RWPE1 (cell line): Measurements from ENCODE around the gene SSRP1.

Experiments used
- CTCF ChIA-PET: fragments of 350-600 bp; sonication (Branson Sonifier 250); formaldehyde crosslinking; extraction: SDS; loops from one replicate; lab custom pipeline; 2021; lab: Yijun Ruan, JAX
- POLR2A ChIA-PET: fragments of 400-600 bp; formaldehyde crosslinking; extraction: SDS; loops from one replicate; lab custom pipeline; 2020; ENCODE audit warnings: antibody characterized with exemption; ENCODE audit not compliant: low non-redundant PET; lab: Yijun Ruan, JAX
- DNase-seq: peaks from one replicate; pipeline ENCODE4 v3.0.0; 2012; ENCODE audit warnings: low spot score
- H3K27ac ChIP-seq: fragments of 450-650 bp; 2 replicates; pipeline ENCODE4 v1.5.1; 2017
- CTCF ChIP-seq: fragments of 450-650 bp; conservative IDR thresholded peaks from 2 replicates; pipeline ENCODE4 v1.5.1; 2017; ENCODE audit warnings: low read depth, mild to moderate bottlenecking

The SSRP1 gene, protein sequence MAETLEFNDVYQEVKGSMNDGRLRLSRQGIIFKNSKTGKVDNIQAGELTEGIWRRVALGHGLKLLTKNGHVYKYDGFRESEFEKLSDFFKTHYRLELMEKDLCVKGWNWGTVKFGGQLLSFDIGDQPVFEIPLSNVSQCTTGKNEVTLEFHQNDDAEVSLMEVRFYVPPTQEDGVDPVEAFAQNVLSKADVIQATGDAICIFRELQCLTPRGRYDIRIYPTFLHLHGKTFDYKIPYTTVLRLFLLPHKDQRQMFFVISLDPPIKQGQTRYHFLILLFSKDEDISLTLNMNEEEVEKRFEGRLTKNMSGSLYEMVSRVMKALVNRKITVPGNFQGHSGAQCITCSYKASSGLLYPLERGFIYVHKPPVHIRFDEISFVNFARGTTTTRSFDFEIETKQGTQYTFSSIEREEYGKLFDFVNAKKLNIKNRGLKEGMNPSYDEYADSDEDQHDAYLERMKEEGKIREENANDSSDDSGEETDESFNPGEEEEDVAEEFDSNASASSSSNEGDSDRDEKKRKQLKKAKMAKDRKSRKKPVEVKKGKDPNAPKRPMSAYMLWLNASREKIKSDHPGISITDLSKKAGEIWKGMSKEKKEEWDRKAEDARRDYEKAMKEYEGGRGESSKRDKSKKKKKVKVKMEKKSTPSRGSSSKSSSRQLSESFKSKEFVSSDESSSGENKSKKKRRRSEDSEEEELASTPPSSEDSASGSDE

DNA sequence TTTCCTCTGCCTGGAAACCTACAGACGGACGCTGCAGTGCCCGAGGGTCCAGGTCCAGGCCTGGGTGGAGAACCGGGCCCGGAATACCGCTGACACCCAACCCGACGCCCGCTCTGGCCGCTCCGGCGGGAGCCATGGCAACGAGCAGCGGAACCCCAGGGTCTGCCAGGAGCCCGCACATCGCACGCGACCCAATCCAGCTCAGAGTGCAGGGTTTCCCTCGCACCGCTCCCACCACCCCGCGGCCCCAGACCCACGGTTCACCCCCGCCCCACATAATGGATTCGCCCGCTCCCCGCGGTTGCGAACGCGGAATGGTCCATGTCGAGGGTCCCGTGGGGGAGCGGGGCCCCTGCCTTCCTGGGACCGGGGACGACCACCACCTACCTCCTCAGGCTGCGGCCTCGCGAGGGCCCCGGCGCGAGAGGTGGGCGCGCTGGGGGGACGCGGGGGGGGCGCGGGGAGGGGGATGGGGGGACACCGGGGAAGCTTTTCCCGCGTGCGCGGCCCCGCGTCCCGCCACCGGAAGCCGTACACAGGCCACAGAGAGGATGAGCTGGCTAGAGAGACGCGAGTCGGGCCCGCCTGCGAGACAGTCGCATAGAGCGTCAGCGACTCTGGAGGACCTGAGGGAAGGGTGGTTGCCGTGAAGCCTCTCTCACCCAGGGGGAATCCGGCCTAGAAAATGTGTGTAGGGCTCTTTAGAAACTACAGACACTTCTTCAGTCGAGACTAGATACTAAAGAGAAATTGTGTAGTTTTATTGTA is at the start of gene SSRP1:
Gene SSRP1, minus strand, starts transcription at position 550 of the 768 bp plus-strand sequence. CDS start 771 bp downstream, outside the sequence.
- ChIA-PET POLR2A (interaction anchor here (0.6 to 1.5 kb wide), 3 partner anchors 10 to 17 kb away, joined by 3 to 11 read pairs (median 3); partner anchors contain the start of gene TNKS1BP1), CTCF (interaction anchor here (0.7 kb wide), 1 partner anchor 412 kb away, joined by 4 read pairs; no protein-coding TSS in a partner anchor)
- peak; percentile 87 for DNase-seq
- H3K27ac ChIP-seq, result peak within 1 kb of the TSS; percentile 85
- TF ChIP-seq CTCF, result no peak

GRCh38 chr11:57380975-57381374 is 45.3 kb upstream of the SSRP1 start, which contains the start of gene PRG3:
Gene PRG3 (minus strand): TSS chr11:57381150. CDS start chr11:57380708, 442 bp downstream.
- ChIA-PET CTCF (interaction anchor here (0.6 kb wide), 1 partner anchor 68 kb away, joined by 7 read pairs; no protein-coding TSS in a partner anchor), POLR2A (no interaction called here)
- TF ChIP-seq CTCF, result no peak
- DNase-seq, result no peak
- H3K27ac ChIP-seq, result no peak within 1 kb of the TSS

DNA sequence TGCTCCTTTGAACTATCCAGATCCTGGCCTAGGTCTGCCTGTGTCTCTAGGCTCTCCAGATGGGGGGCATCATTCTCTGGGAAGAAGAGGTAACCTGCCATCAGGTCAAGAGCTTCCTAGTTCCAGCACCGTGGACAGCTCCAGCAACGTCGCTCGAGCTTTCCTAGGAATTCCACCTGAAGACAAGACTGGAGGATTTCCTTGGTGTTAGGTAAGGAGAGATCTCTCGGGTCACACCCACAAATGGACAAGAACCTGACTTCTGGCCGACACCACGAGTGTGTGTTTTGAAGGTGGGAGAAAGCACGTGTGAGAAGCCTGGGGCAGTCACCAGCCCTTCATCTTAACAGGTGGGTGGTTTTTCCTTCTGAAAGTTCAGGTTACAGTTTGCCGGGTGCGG is 44.0 kb upstream of the SSRP1 start:
- POLR2A ChIA-PET, result no interaction called here
- peak; percentile 23 for DNase-seq

DNA sequence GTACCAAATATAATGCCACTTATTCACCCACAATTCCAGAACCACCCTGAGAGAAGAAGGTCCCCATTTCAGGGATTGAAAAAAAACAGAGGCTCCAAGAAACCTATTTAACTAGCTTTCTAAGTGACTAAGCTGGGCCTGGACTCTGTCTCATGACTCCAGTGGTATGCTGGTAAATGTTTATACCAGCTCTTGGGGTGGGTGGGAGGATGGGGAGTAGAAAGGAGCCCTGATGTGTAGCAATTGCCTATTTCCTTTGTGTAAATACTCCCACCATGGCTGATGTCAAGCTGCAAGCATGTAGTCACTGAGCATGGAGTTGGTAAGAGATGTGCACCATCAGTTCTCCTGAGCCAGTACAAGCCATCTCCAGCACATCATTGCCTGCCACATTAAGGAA is 42.5 kb upstream of the SSRP1 start:
- CTCF ChIA-PET, result no interaction called here
- POLR2A ChIA-PET, result interaction anchor here (0.6 kb wide), 1 partner anchor 11 kb away, joined by 8 read pairs; no protein-coding TSS in a partner anchor
- TF ChIP-seq CTCF, result no peak
- DNase-seq, result no peak
- no peak overlapping the region for H3K27ac ChIP-seq

More for the DNA sequence above, 44.0 kb upstream of the SSRP1 start:
- no peak overlapping the region for H3K27ac ChIP-seq
- CTCF ChIA-PET, result interaction anchor here (0.6 kb wide), 1 partner anchor 30 kb away, joined by 3 read pairs; no protein-coding TSS in a partner anchor
- TF ChIP-seq CTCF, result no peak

GRCh38 chr11:57377107-57377506 is 41.4 kb upstream of the SSRP1 start:
- TF ChIP-seq CTCF, result no peak
- DNase-seq, result no peak
- ChIA-PET CTCF (interaction anchor here (0.6 kb wide), 1 partner anchor 27 kb away, joined by 3 read pairs; no protein-coding TSS in a partner anchor), POLR2A (no interaction called here)
- H3K27ac ChIP-seq, result no peak overlapping the region
